K562 (cell line): ENCODE data around the gene GRM2. TPM values are rescaled to one million over a fixed set of nuclear protein-coding genes. Genes with fewer than 3 reads are reported as not detected.

Experiments used
- ATAC-seq: fragments of 200-7000 bp; cut with Tn5 transposase; 3 replicates; pipeline ENCODE4 v1.9.1; 2020; ENCODE audit warnings: moderate library complexity
- BruUV-seq: library from RNA; stranded (reverse); fragments of 400-500 nt; replicated peaks from 2 replicates; lab custom pipeline; 2021; lab: Mats Ljungman, UMichigan
- CTCF ChIA-PET: fragments of 300-600 bp; formaldehyde crosslinking; extraction: SDS; loops from one replicate; lab custom pipeline; 2021; ENCODE audit warnings: low intra/inter-chr PET ratio; lab: Yijun Ruan, JAX
- POLR2A ChIA-PET: fragments of 300-600, 350-650 bp; sonication (Branson Sonifier 250); formaldehyde crosslinking; extraction: SDS; loops from one replicate; lab custom pipeline; 2021; ENCODE audit warnings: antibody characterized with exemption, inconsistent platforms; lab: Yijun Ruan, JAX
- DNase-seq, 4 experiments: peaks; one replicate each; pipeline versions ENCODE4 v3.0.0 to v3.0.0-alpha.2; 2011 to 2018; ENCODE audit warnings: low spot score in 3 of 4, mixed read lengths in 3 of 4; ENCODE audit errors: extremely low read depth in 1 of 4
- FAIRE-seq: peaks from 2 replicates; lab custom pipeline; 2011; peaks lifted over from hg19 to GRCh38; lab: Jason Lieb, UNC
- H2AFZ ChIP-seq: 2 replicates; pipeline ENCODE4 v1.6.0; 2011; ENCODE audit warnings: low read depth, low read length, control low read depth, inconsistent platforms
- H3K27ac ChIP-seq: fragments of 200-600 bp; 3 replicates; pipeline ENCODE4 v1.8.0; 2011; ENCODE audit warnings: low read depth, mild to moderate bottlenecking, control low read depth, inconsistent platforms, low read length, moderate library complexity, mixed read lengths; ENCODE audit errors: extremely low read depth
- H3K27me3 ChIP-seq, 2 experiments: fragments of 300-600 bp in 1 of 2; 2 replicates in 1 of 2; 3 replicates in 1 of 2; pipeline versions ENCODE4 v1.6.0 to v1.8.0; 2011; ENCODE audit warnings: inconsistent platforms in 2 of 2, low read length in 2 of 2, mild to moderate bottlenecking in 1 of 2, mixed read lengths in 1 of 2, moderate library complexity in 1 of 2; ENCODE audit not compliant: control insufficient read depth in 2 of 2, insufficient read depth in 2 of 2
- H3K36me3 ChIP-seq: fragments of 300-600 bp; 3 replicates; pipeline ENCODE4 v1.8.0; 2011; ENCODE audit warnings: mild to moderate bottlenecking, low read length, inconsistent platforms; ENCODE audit not compliant: control insufficient read depth, insufficient read depth
- H3K4me1 ChIP-seq, 2 experiments: fragments of 200-600 bp in 1 of 2; replicated peaks in 1 of 2; 2 replicates in 1 of 2; 3 replicates in 1 of 2; pipeline versions ENCODE4 v1.5.1 to v1.8.0; 2011; ENCODE audit warnings: inconsistent platforms in 2 of 2, low read length in 2 of 2, mild to moderate bottlenecking in 1 of 2, mixed read lengths in 1 of 2, moderate library complexity in 1 of 2; ENCODE audit not compliant: control insufficient read depth in 2 of 2, insufficient read depth in 2 of 2
- H3K4me2 ChIP-seq: 2 replicates; pipeline ENCODE4 v1.6.1; 2011; ENCODE audit warnings: low read length, control low read depth, inconsistent platforms, mixed read lengths; ENCODE audit not compliant: insufficient read depth
- H3K4me3 ChIP-seq: fragments of 200-600 bp; sonication (generic), shearing (Covaris generic); 2 replicates; pipeline ENCODE4 v1.5.1; 2016; ENCODE audit warnings: control low read depth, inconsistent platforms
- H3K79me2 ChIP-seq: fragments of 200-600 bp; 3 replicates; pipeline ENCODE4 v1.8.0; 2011; ENCODE audit warnings: low read length, inconsistent platforms; ENCODE audit not compliant: control insufficient read depth, insufficient read depth
- H3K9ac ChIP-seq, 2 experiments: 2 replicates each; pipeline versions ENCODE4 v1.6.0 to v1.6.1; 2011; ENCODE audit warnings: low read depth in 2 of 2, low read length in 2 of 2, control low read depth in 1 of 2, inconsistent platforms in 1 of 2, mild to moderate bottlenecking in 1 of 2, mixed read lengths in 1 of 2; ENCODE audit not compliant: insufficient read depth in 1 of 2
- H3K9me1 ChIP-seq: one replicate; pipeline ENCODE4 v1.6.0; 2011; ENCODE audit warnings: inconsistent platforms, mild to moderate bottlenecking, low read length, moderate library complexity; ENCODE audit not compliant: control insufficient read depth, insufficient read depth
- H3K9me3 ChIP-seq: replicated peaks from 2 replicates; pipeline ENCODE4 v1.5.1; 2011; ENCODE audit warnings: low read depth, low read length, inconsistent platforms; ENCODE audit not compliant: control insufficient read depth, insufficient read depth
- H4K20me1 ChIP-seq: replicated peaks from 2 replicates; pipeline ENCODE4 v1.6.1; 2011; ENCODE audit warnings: low read length, inconsistent platforms, mixed read lengths; ENCODE audit not compliant: control insufficient read depth, insufficient read depth
- EZH2 ChIP-seq: IDR thresholded peaks from 2 replicates; pipeline ENCODE4 v1.6.1; 2012; ENCODE audit warnings: low read depth, mild to moderate bottlenecking, inconsistent platforms, low read length, borderline replicate concordance
- HNRNPH1 ChIP-seq: fragments of 200-400 bp; formaldehyde crosslinking; optimal IDR thresholded peaks from 2 replicates; pipeline ENCODE3; 2017; ENCODE audit warnings: low read depth, mild to moderate bottlenecking, low read length, moderate library complexity
- KDM4B ChIP-seq, 2 experiments: fragments of 450-650 bp in 1 of 2; sonication (generic) in 1 of 2; IDR thresholded peaks; 2 replicates each; pipeline ENCODE4 v1.6.1; 2016 to 2017; ENCODE audit warnings: borderline replicate concordance in 2 of 2, antibody characterized with exemption in 1 of 2, low read depth in 1 of 2, mild to moderate bottlenecking in 1 of 2
- KLF13 ChIP-seq: fragments of 450-650 bp; IDR thresholded peaks from 2 replicates; pipeline ENCODE4 v1.6.1; 2016; ENCODE audit warnings: missing genetic modification characterization, low read depth, mild to moderate bottlenecking, missing compliant biosample characterization, moderate library complexity, borderline replicate concordance
- MCM3 ChIP-seq: fragments of 450-650 bp; IDR thresholded peaks from 2 replicates; pipeline ENCODE4 v1.6.1; 2016
- NR1H2 ChIP-seq: sonication (generic); formaldehyde crosslinking; IDR thresholded peaks from 2 replicates; pipeline ENCODE4 v1.4.0; 2020; ENCODE audit warnings: mild to moderate bottlenecking, missing genetic modification reagents
- PHTF2 ChIP-seq: fragments of 250-450 bp; sonication (Bioruptor Pico); IDR thresholded peaks from 2 replicates; pipeline ENCODE4 v1.5.0; 2021; ENCODE audit warnings: mild to moderate bottlenecking
- RUNX1 ChIP-seq: sonication (generic); IDR thresholded peaks from 2 replicates; pipeline ENCODE4 v1.6.1; 2016; ENCODE audit warnings: antibody characterized with exemption, low read depth
- SMARCB1 ChIP-seq: IDR thresholded peaks from 2 replicates; pipeline ENCODE4 v1.6.1; 2011; ENCODE audit warnings: improper control_type of control experiment, low read depth; ENCODE audit not compliant: insufficient read length
- SMARCE1 ChIP-seq: fragments of 450-650 bp; IDR thresholded peaks from 2 replicates; pipeline ENCODE4 v1.7.1; 2016; ENCODE audit warnings: mild to moderate bottlenecking
- SRSF1 ChIP-seq: fragments of 200-400 bp; formaldehyde crosslinking; IDR thresholded peaks from 2 replicates; pipeline ENCODE4 v1.6.1; 2017; ENCODE audit warnings: mild to moderate bottlenecking, low read depth, low read length, moderate library complexity
- SRSF7 ChIP-seq: fragments of 200-400 bp; formaldehyde crosslinking; optimal IDR thresholded peaks from 2 replicates; pipeline ENCODE3; 2017; ENCODE audit warnings: mild to moderate bottlenecking, low read depth, low read length
- SUPT5H ChIP-seq: fragments of 450-650 bp; IDR thresholded peaks from 2 replicates; pipeline ENCODE4 v1.6.1; 2016
- TAF9B ChIP-seq: fragments of 450-650 bp; IDR thresholded peaks from 2 replicates; pipeline ENCODE4 v1.6.1; 2018; ENCODE audit warnings: mild to moderate bottlenecking; ENCODE audit not compliant: partially characterized antibody
- TEAD1 ChIP-seq, 2 experiments: fragments of 450-650 bp in 1 of 2; sonication (generic) in 1 of 2; formaldehyde crosslinking; IDR thresholded peaks; 2 replicates each; pipeline versions ENCODE4 v1.4.0 to v1.8.0; 2020 to 2022; ENCODE audit warnings: mild to moderate bottlenecking in 2 of 2, missing genetic modification reagents in 1 of 2
- U2AF2 ChIP-seq: fragments of 200-400 bp; formaldehyde crosslinking; optimal IDR thresholded peaks from 2 replicates; pipeline ENCODE3; 2017; ENCODE audit warnings: low read depth, mild to moderate bottlenecking, low read length
- ZNF699 ChIP-seq: fragments of 250-450 bp; sonication (Bioruptor Pico); IDR thresholded peaks from 2 replicates; pipeline ENCODE4 v1.8.0; 2021; ENCODE audit warnings: mild to moderate bottlenecking, moderate library complexity; ENCODE audit not compliant: insufficient replicate concordance
- WGBS: fragments of 100-300 bp; shearing (Covaris generic); methylation state at CpG from one replicate; pipeline ENCODE4 v1.1.6; 2016; ENCODE audit warnings: low coverage, mixed read lengths; ENCODE audit not compliant: insufficient coverage; ENCODE audit errors: missing lambda C conversion rate; 5-methylcytosine and 5-hydroxymethylcytosine counted together
- in situ Hi-C: fragments of 300-500 bp; cut with MboI; formaldehyde crosslinking; loops from 4 replicates; pipeline ENCODE4 v1.15.0; 2018; ENCODE audit warnings: inconsistent platforms, mixed read lengths
- intact Hi-C: fragments of 100-400 bp; cut with micrococcal nuclease; formaldehyde crosslinking; loops from 2 replicates; pipeline ENCODE4 v1.14.2; 2022
- polyA plus RNA-seq, 8 experiments: library from polyadenylated mRNA; depleted of rRNA in 4 of 8; stranded (reverse) in 5 of 8; unstranded in 3 of 8; fragments of >200 nt; fragmentation: Nextera tagmentation in 2 of 8; fragmentation: Illumina TruSeq in 1 of 8; extraction: Ambion mirVana in 2 of 8; extraction: Trizol in 1 of 8; gene quantifications; 2 replicates each; pipeline versions ENCODE4 v1.2.1 to v1.2.3, GENCODE V29; 2011 to 2014; ENCODE audit warnings: inconsistent platforms in 1 of 8, missing spikeins in 1 of 8
- total RNA-seq, 7 experiments: library from RNA; depleted of rRNA in 6 of 7; stranded (reverse); fragments of >200 nt in 6 of 7; fragmentation: Illumina TruSeq in 2 of 7; extraction: Trizol in 2 of 7; gene quantifications; 2 replicates each; pipeline versions ENCODE4 v1.2.1 to v1.2.3, GENCODE V29; 2011 to 2021; ENCODE audit warnings: low replicate concordance in 1 of 7
- TF ChIP-seq, protein P1 (sequence below), 2 experiments: fragments of 450-650 bp in 1 of 2; sonication (generic) in 1 of 2; formaldehyde crosslinking; conservative IDR thresholded peaks; 2 replicates each; pipeline versions ENCODE4 v1.4.0 to v1.8.1; 2020 to 2022; ENCODE audit warnings: mild to moderate bottlenecking in 1 of 2, missing genetic modification reagents in 1 of 2
- TF ChIP-seq, protein P2 (sequence below): fragments of 250-450 bp; sonication (Bioruptor Pico); IDR thresholded peaks from 2 replicates; pipeline ENCODE4 v1.8.0; 2021; ENCODE audit warnings: moderate library complexity, mild to moderate bottlenecking, inconsistent platforms

GRM2 gene
- total and polyA plus RNA-seq, 9 of the 15 experiments (the other 6 are each of a cell fraction or from before 2014, with no cell fraction given) = not detected

DNA sequence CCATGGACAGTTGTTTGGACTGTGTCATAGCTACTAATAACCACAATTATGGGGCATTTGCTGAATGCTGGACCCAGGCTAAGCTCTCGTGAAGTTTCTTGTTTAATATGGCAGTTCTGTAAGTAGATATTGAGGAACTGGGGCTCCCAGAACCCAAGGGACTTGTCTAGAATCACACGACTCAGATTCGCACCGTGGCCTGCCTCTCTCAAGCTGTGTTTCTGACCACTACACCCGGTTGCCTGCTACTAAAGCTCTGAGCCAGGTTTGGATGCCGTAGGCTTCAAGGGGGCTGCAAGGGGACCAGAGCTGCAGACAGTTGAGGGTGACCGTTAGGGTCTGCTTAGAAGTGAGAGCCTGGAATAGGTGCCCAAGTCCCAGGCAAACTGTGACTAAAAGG, 24.3 kb upstream of the GRM2 start (continued):
- TF ChIP-seq KDM4B (IDR thresholded peaks at IDR 0.05; ENCODE audit: borderline replicate concordance in 2 of 2, low read depth in 1 of 2) (no peak), PHTF2 (CRISPR knock-in tag) (no peak), TEAD1 (CRISPR knock-in tag; IDR thresholded peaks at IDR 0.05) (no peak), MCM3 (no peak), TAF9B (no peak), ZNF699 (CRISPR knock-in tag) (no peak), EZH2 (no peak)
- TF ChIP-seq, protein P1, sequence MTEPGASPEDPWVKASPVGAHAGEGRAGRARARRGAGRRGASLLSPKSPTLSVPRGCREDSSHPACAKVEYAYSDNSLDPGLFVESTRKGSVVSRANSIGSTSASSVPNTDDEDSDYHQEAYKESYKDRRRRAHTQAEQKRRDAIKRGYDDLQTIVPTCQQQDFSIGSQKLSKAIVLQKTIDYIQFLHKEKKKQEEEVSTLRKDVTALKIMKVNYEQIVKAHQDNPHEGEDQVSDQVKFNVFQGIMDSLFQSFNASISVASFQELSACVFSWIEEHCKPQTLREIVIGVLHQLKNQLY (CRISPR knock-in tag; conservative IDR thresholded peaks at IDR 0.05) = no peak
- TF ChIP-seq, protein P2, sequence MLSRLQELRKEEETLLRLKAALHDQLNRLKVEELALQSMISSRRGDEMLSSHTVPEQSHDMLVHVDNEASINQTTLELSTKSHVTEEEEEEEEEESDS (CRISPR knock-in tag) = no peak

DNA sequence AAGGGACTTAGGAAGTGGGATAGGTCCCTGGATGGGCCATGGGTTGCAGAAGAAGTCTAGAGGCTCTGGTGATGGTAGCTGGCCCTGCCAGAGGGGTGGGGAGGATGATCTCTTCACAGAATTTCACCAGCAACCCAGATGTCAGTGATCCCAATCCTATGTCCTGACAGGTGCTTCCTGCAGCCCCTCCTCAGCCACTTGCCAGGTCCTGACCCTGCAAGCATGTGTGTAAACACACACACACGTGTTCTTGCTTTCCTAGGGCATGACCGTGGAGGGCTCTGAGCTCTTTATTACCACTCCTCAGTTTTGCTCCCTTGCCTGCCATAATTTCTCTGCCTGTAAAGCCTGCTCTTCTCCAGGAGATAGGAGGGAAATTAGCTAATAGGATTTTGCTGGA, 23.3 kb upstream of the GRM2 start:
- no peak for FAIRE-seq
- TF ChIP-seq SRSF7 (no peak), SUPT5H (no peak), U2AF2 (no peak), SMARCB1 (no peak), RUNX1 (no peak), NR1H2 (CRISPR knock-in tag) (no peak), SMARCE1 (no peak), KLF13 (tag) (no peak), SRSF1 (no peak), HNRNPH1 (no peak)
- TF ChIP-seq, all 486 proteins: peak for 0
- DNase-seq = no peak
- ATAC-seq = no peak
- peaks cover 10% of the 10 kb centered on the region; the same call in 1 of the 2 replicates for H4K20me1 ChIP-seq
- H3K27ac ChIP-seq = no peak overlapping the region
- no peak overlapping the region for H3K4me2 ChIP-seq
- ChIA-PET POLR2A (interaction anchor here (0.8 to 1.2 kb wide), 2 partner anchors 12 to 15 kb away, joined by 3 read pairs; no protein-coding TSS in a partner anchor), CTCF (no interaction called here)
- H3K9me1 ChIP-seq = peaks cover 7% of the 10 kb centered on the region
- H3K9ac ChIP-seq = no peak overlapping the region
- no peaks in the 10 kb centered on the region for H3K9me3 ChIP-seq
- H3K4me3 ChIP-seq = no peak overlapping the region
- H3K36me3 ChIP-seq = peaks cover 47% of the 10 kb centered on the region; the same call in 1 of the 3 replicates
- intact Hi-C loops (loop anchor here (5.0 kb wide), 2 partner anchors 41 to 296 kb away; partner anchors contain the start of gene MANF), in situ Hi-C loops (loop anchor here (5.0 to 25.0 kb wide), 2 partner anchors 181 to 1046 kb away; partner anchors contain the start of gene DCAF1)
- no TSS peak for BruUV-seq
- no peaks in the 10 kb centered on the region for H3K27me3 ChIP-seq
- H3K79me2 ChIP-seq = no peaks in the 10 kb centered on the region; the same call in none of the 3 replicates
- no peak overlapping the region for H2AFZ ChIP-seq
- WGBS = 100% methylated on average over 2 of the region's 2 CpGs
- peaks cover 22 to 29% of the 10 kb centered on the region in 2 experiments for H3K4me1 ChIP-seq
